Activated naive CD4-positive, alpha-beta T cell treated with anti-CD3 and anti-CD28 coated beads, Interleukin-2, amount 10 ng/mL, durations not matched to agents 7 days and 5 days (primary cell): ENCODE data around the gene CCDC180.
A peak's percentile ranks its signal among the peaks of the same experiment; 100 is the strongest.
"Not testable (repeated sequence)": the region's sequence is repeated elsewhere in the genome, so short reads cannot be mapped to it uniquely, and the experiment has no call there.

Source experiments
- CTCF ChIA-PET: fragments of 350-600 bp; sonication (Branson Sonifier 250); formaldehyde crosslinking; loops from one replicate; lab custom pipeline; 2021; ENCODE audit warnings: antibody characterized with exemption; lab: Charles Lee
- DNase-seq: peaks from one replicate; pipeline ENCODE4 v3.0.0-alpha.2; 2020
- H3K27ac Mint-ChIP-seq: one replicate; pipeline ENCODE4 v1.8.0; 2021; ENCODE audit warnings: mild to moderate bottlenecking, moderate library complexity, mixed read lengths
- H3K27me3 Mint-ChIP-seq: one replicate; pipeline ENCODE4 v1.8.0; 2021; ENCODE audit warnings: mild to moderate bottlenecking, mixed read lengths
- H3K36me3 Mint-ChIP-seq: one replicate; pipeline ENCODE4 v1.8.0; 2021; ENCODE audit warnings: mixed read lengths
- H3K4me1 Mint-ChIP-seq: one replicate; pipeline ENCODE4 v1.8.0; 2021; ENCODE audit warnings: mixed read lengths
- H3K4me3 Mint-ChIP-seq: one replicate; pipeline ENCODE4 v1.8.0; 2021; ENCODE audit warnings: mild to moderate bottlenecking, moderate library complexity, mixed read lengths
- H3K9me3 Mint-ChIP-seq: one replicate; pipeline ENCODE4 v1.8.0; 2021; ENCODE audit warnings: mixed read lengths

The CCDC180 gene

GRCh38 chr9:97307500-97308163 lies at the start of gene CCDC180:
CCDC180 (plus strand) TSS chr9:97307659; CDS start chr9:97308064, 405 bp downstream.
- H3K4me1 Mint-ChIP-seq, result no peaks in the 10 kb centered on the region
- no peak within 1 kb of the TSS for H3K4me3 Mint-ChIP-seq
- peaks cover 12% of the 10 kb centered on the region for H3K27me3 Mint-ChIP-seq
- no peak for DNase-seq
- CTCF ChIA-PET, result no interaction called here
- no peak within 1 kb of the TSS for H3K27ac Mint-ChIP-seq
- no peaks in the 10 kb centered on the region for H3K36me3 Mint-ChIP-seq
- no peaks in the 10 kb centered on the region for H3K9me3 Mint-ChIP-seq

GRCh38 chr9:97259834-97260514 lies 47.5 kb upstream of the CCDC180 start:
- H3K27me3 Mint-ChIP-seq, CTCF ChIA-PET, H3K9me3 Mint-ChIP-seq, H3K4me3 Mint-ChIP-seq, H3K27ac Mint-ChIP-seq, H3K4me1 Mint-ChIP-seq, DNase-seq, H3K36me3 Mint-ChIP-seq: not testable (repeated sequence)

GRCh38 chr9:97271292-97271691 lies 36.2 kb upstream of the CCDC180 start:
- CTCF ChIA-PET, result no interaction called here
- H3K9me3 Mint-ChIP-seq, result no peaks in the 10 kb centered on the region
- H3K27ac Mint-ChIP-seq, result no peak overlapping the region
- no peaks in the 10 kb centered on the region for H3K27me3 Mint-ChIP-seq
- H3K4me1 Mint-ChIP-seq, result no peaks in the 10 kb centered on the region
- DNase-seq, result no peak
- no peak overlapping the region for H3K4me3 Mint-ChIP-seq
- H3K36me3 Mint-ChIP-seq, result peaks cover 1% of the 10 kb centered on the region

GRCh38 chr9:97272072-97272471 lies 35.4 kb upstream of the CCDC180 start:
- Mint-ChIP-seq H3K4me1 (no peaks in the 10 kb centered on the region), H3K4me3 (no peak overlapping the region), H3K36me3 (peaks cover 8% of the 10 kb centered on the region), H3K27me3 (no peaks in the 10 kb centered on the region), H3K9me3 (no peaks in the 10 kb centered on the region), H3K27ac (no peak overlapping the region)
- DNase-seq, result no peak
- CTCF ChIA-PET, result no interaction called here

- DNase-seq, result no peak
- CTCF ChIA-PET, result no interaction called here
- peaks cover 22% of the 10 kb centered on the region for H3K36me3 Mint-ChIP-seq
Observed at GRCh38 chr9:97276310-97276852, 31.1 kb upstream of the CCDC180 start.

GRCh38 chr9:97277953-97278352 lies 29.5 kb upstream of the CCDC180 start:
- CTCF ChIA-PET, result no interaction called here
- H3K4me3 Mint-ChIP-seq, result no peak overlapping the region
- H3K27ac Mint-ChIP-seq, result no peak overlapping the region
- DNase-seq, result no peak
- H3K27me3 Mint-ChIP-seq, result no peaks in the 10 kb centered on the region
- peaks cover 29% of the 10 kb centered on the region for H3K36me3 Mint-ChIP-seq
- no peaks in the 10 kb centered on the region for H3K9me3 Mint-ChIP-seq
- no peaks in the 10 kb centered on the region for H3K4me1 Mint-ChIP-seq

More at GRCh38 chr9:97276310-97276852, 31.1 kb upstream of the CCDC180 start:
- H3K27me3 Mint-ChIP-seq, result no peaks in the 10 kb centered on the region
- no peak overlapping the region for H3K4me3 Mint-ChIP-seq
- H3K27ac Mint-ChIP-seq, result no peak overlapping the region
- H3K4me1 Mint-ChIP-seq, result no peaks in the 10 kb centered on the region
- no peaks in the 10 kb centered on the region for H3K9me3 Mint-ChIP-seq

GRCh38 chr9:97280755-97281330 lies 26.6 kb upstream of the CCDC180 start:
- Mint-ChIP-seq H3K27ac (no peak overlapping the region), H3K4me3 (no peak overlapping the region), H3K36me3 (peaks cover 41% of the 10 kb centered on the region), H3K4me1 (no peaks in the 10 kb centered on the region), H3K27me3 (no peaks in the 10 kb centered on the region), H3K9me3 (no peaks in the 10 kb centered on the region)
- no peak for DNase-seq
- CTCF ChIA-PET, result no interaction called here

- Mint-ChIP-seq H3K36me3 (peaks cover 39% of the 10 kb centered on the region), H3K9me3 (peaks cover 6% of the 10 kb centered on the region), H3K27me3 (no peaks in the 10 kb centered on the region), H3K27ac (no peak overlapping the region), H3K4me3 (no peak overlapping the region), H3K4me1 (no peaks in the 10 kb centered on the region)
- DNase-seq, result no peak
- CTCF ChIA-PET, result no interaction called here
Observed at GRCh38 chr9:97283768-97284167, 23.7 kb upstream of the CCDC180 start.

- Mint-ChIP-seq H3K4me1 (no peaks in the 10 kb centered on the region), H3K27me3 (no peaks in the 10 kb centered on the region), H3K4me3 (no peak overlapping the region)
Observed at GRCh38 chr9:97284798-97285197, 22.7 kb upstream of the CCDC180 start.

GRCh38 chr9:97292200-97292599 lies 15.3 kb upstream of the CCDC180 start:
- H3K27ac Mint-ChIP-seq, result no peak overlapping the region
- H3K4me3 Mint-ChIP-seq, result no peak overlapping the region
- no peaks in the 10 kb centered on the region for H3K4me1 Mint-ChIP-seq
- H3K9me3 Mint-ChIP-seq, result no peaks in the 10 kb centered on the region
- peaks cover 17% of the 10 kb centered on the region for H3K36me3 Mint-ChIP-seq
- no peaks in the 10 kb centered on the region for H3K27me3 Mint-ChIP-seq
- CTCF ChIA-PET, result no interaction called here
- no peak for DNase-seq

More at GRCh38 chr9:97284798-97285197, 22.7 kb upstream of the CCDC180 start:
- Mint-ChIP-seq H3K27ac (no peak overlapping the region), H3K36me3 (peaks cover 37% of the 10 kb centered on the region), H3K9me3 (peaks cover 6% of the 10 kb centered on the region)
- CTCF ChIA-PET, result no interaction called here
- DNase-seq, result no peak

- no peak for DNase-seq
- peaks cover 4% of the 10 kb centered on the region for H3K9me3 Mint-ChIP-seq
- CTCF ChIA-PET, result no interaction called here
- H3K4me1 Mint-ChIP-seq, result no peaks in the 10 kb centered on the region
- H3K27me3 Mint-ChIP-seq, result no peaks in the 10 kb centered on the region
- peak overlapping the region; percentile 46 for H3K27ac Mint-ChIP-seq
- no peak overlapping the region for H3K4me3 Mint-ChIP-seq
- peaks cover 10% of the 10 kb centered on the region for H3K36me3 Mint-ChIP-seq
Observed at GRCh38 chr9:97293207-97293721, 14.2 kb upstream of the CCDC180 start.

GRCh38 chr9:97293818-97294217 lies 13.6 kb upstream of the CCDC180 start:
- Mint-ChIP-seq H3K4me1 (no peaks in the 10 kb centered on the region), H3K36me3 (peaks cover 9% of the 10 kb centered on the region), H3K9me3 (peaks cover 4% of the 10 kb centered on the region), H3K27ac (no peak overlapping the region), H3K27me3 (no peaks in the 10 kb centered on the region), H3K4me3 (no peak overlapping the region)
- CTCF ChIA-PET, result no interaction called here
- DNase-seq, result no peak

GRCh38 chr9:97297889-97298288 lies 9.6 kb upstream of the CCDC180 start:
- Mint-ChIP-seq H3K36me3 (peaks cover 4% of the 10 kb centered on the region), H3K9me3 (peaks cover 7% of the 10 kb centered on the region), H3K27ac (no peak overlapping the region), H3K27me3 (no peaks in the 10 kb centered on the region), H3K4me3 (no peak overlapping the region), H3K4me1 (no peaks in the 10 kb centered on the region)
- CTCF ChIA-PET, result no interaction called here
- DNase-seq, result no peak

GRCh38 chr9:97299809-97300414 lies 7.5 kb upstream of the CCDC180 start:
- Mint-ChIP-seq H3K4me3 (no peak overlapping the region), H3K4me1 (no peaks in the 10 kb centered on the region), H3K36me3 (no peaks in the 10 kb centered on the region), H3K27ac (no peak overlapping the region), H3K27me3 (no peaks in the 10 kb centered on the region), H3K9me3 (peaks cover 7% of the 10 kb centered on the region)
- CTCF ChIA-PET, result interaction anchor here (0.6 kb wide), 1 partner anchor 820 kb away, joined by 3 read pairs; no protein-coding TSS in a partner anchor
- DNase-seq, result no peak
